ENCODE measurements around the gene B3GAT1.

The B3GAT1 gene

GRCh38 chr11:134371436-134372185, 40.4 kb downstream of the B3GAT1 start:
- no peak for DNase-seq (ENCODE audit: low spot score)

- DNase-seq (ENCODE audit: low spot score): no peak
Measured at GRCh38 chr11:134370526-134371435, 41.3 kb downstream of the B3GAT1 start.

- DNase-seq (ENCODE audit: low spot score): no peak
Measured at GRCh38 chr11:134369656-134370525, 42.2 kb downstream of the B3GAT1 start.

GRCh38 chr11:134367781-134368180, 44.3 kb downstream of the B3GAT1 start:
- DNase-seq (ENCODE audit: low spot score): no peak

GRCh38 chr11:134366254-134366653, 45.8 kb downstream of the B3GAT1 start:
- no peak for DNase-seq (ENCODE audit: low spot score)

- no peak for DNase-seq (ENCODE audit: low spot score)
Measured at GRCh38 chr11:134365011-134365925, 46.8 kb downstream of the B3GAT1 start.

- DNase-seq (ENCODE audit: low spot score): no peak
Measured at GRCh38 chr11:134364261-134364660, 47.8 kb downstream of the B3GAT1 start.

- no peak for DNase-seq (ENCODE audit: low spot score)
Measured at GRCh38 chr11:134363592-134363991, 48.5 kb downstream of the B3GAT1 start.

GRCh38 chr11:134363161-134363560, 48.9 kb downstream of the B3GAT1 start:
- no peak for DNase-seq (ENCODE audit: low spot score)

GRCh38 chr11:134362192-134362901, 49.7 kb downstream of the B3GAT1 start:
- no peak for DNase-seq (ENCODE audit: low spot score)

GRCh38 chr11:134361661-134362060, 50.4 kb downstream of the B3GAT1 start:
- no peak for DNase-seq (ENCODE audit: low spot score)

- DNase-seq (ENCODE audit: low spot score): peak; percentile 94
Measured at GRCh38 chr11:134360050-134360835, 51.8 kb downstream of the B3GAT1 start.

- no peak for DNase-seq (ENCODE audit: low spot score)
Measured at GRCh38 chr11:134359646-134360045, 52.4 kb downstream of the B3GAT1 start.

- DNase-seq (ENCODE audit: low spot score): no peak
Measured at GRCh38 chr11:134358856-134359490, 53.1 kb downstream of the B3GAT1 start.

- no peak for DNase-seq (ENCODE audit: low spot score)
Measured at GRCh38 chr11:134358165-134358855, 53.7 kb downstream of the B3GAT1 start.

GRCh38 chr11:134357545-134357839, 54.5 kb downstream of the B3GAT1 start:
- no peak for DNase-seq (ENCODE audit: low spot score)

GRCh38 chr11:134356656-134357544, 55.1 kb downstream of the B3GAT1 start:
- no peak for DNase-seq (ENCODE audit: low spot score)

- DNase-seq (ENCODE audit: low spot score): no peak
Measured at GRCh38 chr11:134355656-134356055, 56.4 kb downstream of the B3GAT1 start.
